KMS-11 (cell line): ENCODE measurements around the gene RNF41.

Experiments used
- H2AFZ ChIP-seq: fragments of 200-600 bp; sonication (generic); 2 replicates; pipeline ENCODE4 v1.6.1; 2016; ENCODE audit warnings: antibody characterized with exemption, mixed run types, low read depth
- H3K27ac ChIP-seq: fragments of 200-600 bp; sonication (generic); 2 replicates; pipeline ENCODE4 v1.6.1; 2016; ENCODE audit warnings: mild to moderate bottlenecking, mixed run types
- H3K27me3 ChIP-seq: fragments of 200-600 bp; sonication (generic); 2 replicates; pipeline ENCODE4 v1.6.1; 2017; ENCODE audit warnings: mild to moderate bottlenecking, low read depth, mixed run types, moderate library complexity; ENCODE audit not compliant: insufficient read depth
- H3K36me3 ChIP-seq: fragments of 200-600 bp; sonication (generic); 2 replicates; pipeline ENCODE4 v1.6.1; 2017; ENCODE audit warnings: mild to moderate bottlenecking, mixed run types; ENCODE audit not compliant: insufficient read depth
- H3K4me1 ChIP-seq: fragments of 200-600 bp; sonication (generic); 2 replicates; pipeline ENCODE4 v1.6.1; 2016; ENCODE audit warnings: mild to moderate bottlenecking, low read depth, mixed run types; ENCODE audit not compliant: poor library complexity, severe bottlenecking
- H3K4me2 ChIP-seq: fragments of 200-600 bp; sonication (generic); 2 replicates; pipeline ENCODE4 v1.7.0; 2016; ENCODE audit warnings: mild to moderate bottlenecking, mixed run types
- H3K4me3 ChIP-seq: fragments of 200-600 bp; sonication (generic); IDR thresholded peaks from 2 replicates; pipeline ENCODE4 v1.6.1; 2017; ENCODE audit warnings: low read depth, low read length, mixed read lengths; ENCODE audit not compliant: insufficient read depth
- H3K79me2 ChIP-seq: fragments of 200-600 bp; sonication (generic); 2 replicates; pipeline ENCODE4 v1.6.1; 2016; ENCODE audit warnings: low read depth, mixed run types; ENCODE audit not compliant: insufficient read depth
- H3K9ac ChIP-seq: fragments of 200-600 bp; sonication (generic); 2 replicates; pipeline ENCODE4 v1.6.1; 2016; ENCODE audit warnings: mild to moderate bottlenecking, mixed run types
- H4K20me1 ChIP-seq: fragments of 200-600 bp; sonication (generic); 2 replicates; pipeline ENCODE4 v1.6.1; 2016; ENCODE audit warnings: mild to moderate bottlenecking, mixed run types; ENCODE audit not compliant: insufficient read depth
- CTCF ChIP-seq: fragments of 200-600 bp; sonication (generic); conservative IDR thresholded peaks from 2 replicates; pipeline ENCODE4 v1.6.1; 2017; ENCODE audit warnings: low read depth, mild to moderate bottlenecking, antibody characterized with exemption, low read length, moderate library complexity, mixed read lengths

The RNF41 gene

GRCh38 chr12:56237552-56237951, 15.8 kb upstream of the RNF41 start:
- Histone ChIP-seq H3K27me3 (no peaks in the 10 kb centered on the region), H3K9ac (no peak overlapping the region), H2AFZ (no peak overlapping the region), H3K27ac (no peak overlapping the region), H3K4me1 (peaks cover 6% of the 10 kb centered on the region), H3K79me2 (no peaks in the 10 kb centered on the region), H3K4me3 (no peak overlapping the region), H3K4me2 (no peak overlapping the region), H4K20me1 (no peaks in the 10 kb centered on the region), H3K36me3 (no peaks in the 10 kb centered on the region)
- TF ChIP-seq CTCF, result no peak

GRCh38 chr12:56236985-56237384, 15.3 kb upstream of the RNF41 start:
- H3K4me2 ChIP-seq, result no peak overlapping the region
- no peak for TF ChIP-seq CTCF
- H3K4me1 ChIP-seq, result peaks cover under 1% of the 10 kb centered on the region
- no peak overlapping the region for H2AFZ ChIP-seq
- no peaks in the 10 kb centered on the region for H4K20me1 ChIP-seq
- H3K27ac ChIP-seq, result no peak overlapping the region
- H3K27me3 ChIP-seq, result no peaks in the 10 kb centered on the region
- H3K9ac ChIP-seq, result no peak overlapping the region
- H3K79me2 ChIP-seq, result no peaks in the 10 kb centered on the region
- H3K36me3 ChIP-seq, result no peaks in the 10 kb centered on the region
- H3K4me3 ChIP-seq, result no peak overlapping the region

- Histone ChIP-seq H3K4me2 (no peak overlapping the region), H3K9ac (no peak overlapping the region), H3K79me2 (no peaks in the 10 kb centered on the region), H4K20me1 (no peaks in the 10 kb centered on the region), H3K27ac (no peak overlapping the region), H3K4me3 (no peak overlapping the region), H3K36me3 (no peaks in the 10 kb centered on the region), H3K4me1 (no peaks in the 10 kb centered on the region), H2AFZ (no peak overlapping the region), H3K27me3 (no peaks in the 10 kb centered on the region)
- TF ChIP-seq CTCF, result no peak
Observed at GRCh38 chr12:56236091-56236490, 14.4 kb upstream of the RNF41 start.

- H3K79me2 ChIP-seq, result no peaks in the 10 kb centered on the region
- H2AFZ ChIP-seq, result no peak overlapping the region
- H3K4me1 ChIP-seq, result no peaks in the 10 kb centered on the region
- no peak overlapping the region for H3K4me2 ChIP-seq
- no peaks in the 10 kb centered on the region for H3K36me3 ChIP-seq
- no peak overlapping the region for H3K9ac ChIP-seq
- H3K27me3 ChIP-seq, result no peaks in the 10 kb centered on the region
- H4K20me1 ChIP-seq, result no peaks in the 10 kb centered on the region
- H3K4me3 ChIP-seq, result no peak overlapping the region
- TF ChIP-seq CTCF, result no peak
- H3K27ac ChIP-seq, result no peak overlapping the region
Observed at GRCh38 chr12:56234746-56235436, 13.2 kb upstream of the RNF41 start.
